IMR-90 (cell line): Measurements from ENCODE around the gene DGKH. TPM values are rescaled to one million over a fixed set of nuclear protein-coding genes. Genes with fewer than 3 reads are reported as not detected.

Experiments used
- ATAC-seq: fragments of 200-7000 bp; cut with Tn5 transposase; 2 replicates; pipeline ENCODE4 v1.9.1; 2020; ENCODE audit warnings: low read depth, mild to moderate bottlenecking, moderate library complexity
- BruUV-seq: library from RNA; stranded (reverse); fragments of 400-500 nt; replicated peaks from 2 replicates; lab custom pipeline; 2021; lab: Mats Ljungman, UMichigan
- CTCF ChIA-PET: fragments of 300-600 bp; formaldehyde crosslinking; extraction: SDS; loops from one replicate; lab custom pipeline; 2021; ENCODE audit warnings: antibody characterized with exemption; lab: Yijun Ruan, JAX
- POLR2A ChIA-PET: fragments of 300-600 bp; sonication (Branson Sonifier 250); formaldehyde crosslinking; loops from one replicate; lab custom pipeline; 2022; ENCODE audit warnings: antibody characterized with exemption; ENCODE audit not compliant: unreplicated experiment; lab: Charles Lee
- DNase-seq: peaks from one replicate; pipeline ENCODE4 v3.0.0; 2013
- H2AFZ ChIP-seq: replicated peaks from 2 replicates; pipeline ENCODE3; 2013; ENCODE audit warnings: low read length, mild to moderate bottlenecking; ENCODE audit not compliant: poor library complexity
- H2AK5ac ChIP-seq: 2 replicates; pipeline ENCODE4 v1.6.1; 2013; ENCODE audit warnings: low read depth, low read length, inconsistent platforms
- H2AK9ac ChIP-seq: replicated peaks from 2 replicates; pipeline ENCODE3; 2013; ENCODE audit warnings: mild to moderate bottlenecking, low read depth, low read length, moderate library complexity; ENCODE audit not compliant: poor library complexity
- H2BK120ac ChIP-seq: 2 replicates; pipeline ENCODE4 v1.6.1; 2013; ENCODE audit warnings: low read depth, low read length, inconsistent platforms
- H2BK15ac ChIP-seq: 3 replicates; pipeline ENCODE4 v1.6.1; 2013; ENCODE audit warnings: low read depth, low read length, inconsistent platforms
- H2BK20ac ChIP-seq: 2 replicates; pipeline ENCODE4 v1.6.1; 2013; ENCODE audit warnings: low read depth, mild to moderate bottlenecking, inconsistent platforms, low read length, moderate library complexity
- H2BK5ac ChIP-seq: 2 replicates; pipeline ENCODE4 v1.6.1; 2013; ENCODE audit warnings: mild to moderate bottlenecking, low read depth, low read length, inconsistent platforms; ENCODE audit not compliant: poor library complexity, severe bottlenecking
- H3K14ac ChIP-seq: replicated peaks from 2 replicates; pipeline ENCODE4 v1.6.1; 2013; ENCODE audit warnings: low read depth, low read length, inconsistent platforms
- H3K18ac ChIP-seq: 2 replicates; pipeline ENCODE4 v1.6.1; 2013; ENCODE audit warnings: low read depth, low read length, control low read depth
- H3K23ac ChIP-seq: 2 replicates; pipeline ENCODE4 v1.6.1; 2013; ENCODE audit warnings: low read depth, low read length, inconsistent platforms
- H3K27ac ChIP-seq: 2 replicates; pipeline ENCODE4 v1.5.1; 2013; ENCODE audit warnings: mild to moderate bottlenecking, control low read depth, low read length; ENCODE audit not compliant: insufficient read depth
- H3K27me3 ChIP-seq: 2 replicates; pipeline ENCODE4 v1.6.1; 2013; ENCODE audit warnings: low read length; ENCODE audit not compliant: control insufficient read depth, insufficient read depth
- H3K36me3 ChIP-seq: 2 replicates; pipeline ENCODE4 v1.6.1; 2013; ENCODE audit warnings: low read length, mixed read lengths; ENCODE audit not compliant: control insufficient read depth, insufficient read depth
- H3K4ac ChIP-seq: 2 replicates; pipeline ENCODE4 v1.6.1; 2013; ENCODE audit warnings: low read depth, low read length, inconsistent platforms
- H3K4me1 ChIP-seq: 2 replicates; pipeline ENCODE4 v1.6.1; 2013; ENCODE audit warnings: low read length, mixed read lengths; ENCODE audit not compliant: control insufficient read depth, insufficient read depth
- H3K4me2 ChIP-seq: 2 replicates; pipeline ENCODE4 v1.6.1; 2013; ENCODE audit warnings: low read depth, mild to moderate bottlenecking, control low read depth, low read length, moderate library complexity
- H3K4me3 ChIP-seq: 2 replicates; pipeline ENCODE4 v1.5.1; 2013; ENCODE audit warnings: low read depth, mild to moderate bottlenecking, control low read depth, low read length, moderate library complexity; ENCODE audit not compliant: insufficient read depth
- H3K56ac ChIP-seq: 2 replicates; pipeline ENCODE4 v1.6.1; 2013; ENCODE audit warnings: low read length, inconsistent platforms; ENCODE audit not compliant: insufficient read depth; ENCODE audit errors: extremely low read depth
- H3K79me1 ChIP-seq, 2 experiments: 2 replicates each; pipeline ENCODE4 v1.6.1; 2013; ENCODE audit warnings: low read length in 2 of 2, inconsistent platforms in 1 of 2, low read depth in 1 of 2
- H3K9ac ChIP-seq: 2 replicates; pipeline ENCODE4 v1.6.1; 2013; ENCODE audit warnings: low read depth, low read length, control low read depth
- H3K9me1 ChIP-seq: 2 replicates; pipeline ENCODE4 v1.6.1; 2013; ENCODE audit warnings: low read length, inconsistent platforms; ENCODE audit not compliant: insufficient read depth
- H3K9me3 ChIP-seq: 2 replicates; pipeline ENCODE4 v1.6.1; 2013; ENCODE audit warnings: low read length; ENCODE audit not compliant: control insufficient read depth, insufficient read depth
- H4K20me1 ChIP-seq: 2 replicates; pipeline ENCODE4 v1.6.1; 2013; ENCODE audit warnings: low read length, inconsistent platforms; ENCODE audit not compliant: insufficient read depth
- H4K5ac ChIP-seq: 2 replicates; pipeline ENCODE4 v1.6.1; 2013; ENCODE audit warnings: mild to moderate bottlenecking, low read depth, low read length, control low read depth
- H4K8ac ChIP-seq, 2 experiments: 2 replicates each; pipeline ENCODE4 v1.6.1; 2013; ENCODE audit warnings: low read depth in 2 of 2, low read length in 2 of 2, control low read depth in 1 of 2, inconsistent platforms in 1 of 2
- H4K91ac ChIP-seq: 2 replicates; pipeline ENCODE4 v1.6.1; 2013; ENCODE audit warnings: low read depth, low read length, inconsistent platforms; ENCODE audit not compliant: insufficient read depth
- CEBPB ChIP-seq: IDR thresholded peaks from 2 replicates; pipeline ENCODE4 v1.6.1; 2012; ENCODE audit warnings: low read depth, low read length, improper control_type of control experiment
- MAFK ChIP-seq: IDR thresholded peaks from 2 replicates; pipeline ENCODE4 v1.6.1; 2012; ENCODE audit warnings: low read depth, low read length, improper control_type of control experiment
- MAZ ChIP-seq: IDR thresholded peaks from 2 replicates; pipeline ENCODE4 v1.6.1; 2012; ENCODE audit warnings: low read depth, mild to moderate bottlenecking, low read length, improper control_type of control experiment, moderate library complexity, borderline replicate concordance
- MXI1 ChIP-seq: IDR thresholded peaks from 2 replicates; pipeline ENCODE4 v1.6.1; 2012; ENCODE audit warnings: low read depth, mild to moderate bottlenecking, low read length, moderate library complexity, borderline replicate concordance
- NFE2L2 ChIP-seq: fragments of 150-350 bp; IDR thresholded peaks from 2 replicates; pipeline ENCODE4 v1.6.1; 2016; ENCODE audit warnings: low read depth, mild to moderate bottlenecking, low read length
- POLR2A ChIP-seq: IDR thresholded peaks from 2 replicates; pipeline ENCODE4 v1.6.1; 2012; ENCODE audit warnings: mild to moderate bottlenecking, low read depth, low read length
- RAD21 ChIP-seq: IDR thresholded peaks from 2 replicates; pipeline ENCODE4 v1.6.1; 2012; ENCODE audit warnings: low read length, improper control_type of control experiment
- RCOR1 ChIP-seq: IDR thresholded peaks from 2 replicates; pipeline ENCODE4 v1.6.1; 2012; ENCODE audit warnings: mild to moderate bottlenecking, low read length, improper control_type of control experiment; ENCODE audit not compliant: insufficient replicate concordance
- RFX5 ChIP-seq: IDR thresholded peaks from 2 replicates; pipeline ENCODE4 v1.8.0; 2012; ENCODE audit warnings: low read depth, mild to moderate bottlenecking, low read length, moderate library complexity
- SMC3 ChIP-seq: fragments of 150-350 bp; IDR thresholded peaks from 2 replicates; pipeline ENCODE4 v1.6.1; 2016; ENCODE audit warnings: low read depth, mild to moderate bottlenecking, antibody characterized with exemption, low read length, moderate library complexity
- WGBS, 2 experiments: methylation state at CpG; one replicate each; pipeline versions ENCODE4 v1.1.5 to v1.1.7; 2013; ENCODE audit warnings: missing lambda C conversion rate in 2 of 2; ENCODE audit not compliant: insufficient read length in 1 of 2; ENCODE audit errors: extremely low coverage in 2 of 2; 5-methylcytosine and 5-hydroxymethylcytosine counted together
- dilution Hi-C: fragments of 300-500 bp; cut with HindIII; formaldehyde crosslinking; loops from one replicate; pipeline ENCODE4 v1.14.3; 2018; ENCODE audit warnings: low sequenced_read_pairs; ENCODE audit not compliant: unreplicated experiment
- in situ Hi-C: fragments of 300-500 bp; cut with MboI; formaldehyde crosslinking; loops from 3 replicates; pipeline ENCODE4 v1.14.3; 2019; ENCODE audit warnings: low sequenced_read_pairs, inconsistent platforms, mixed read lengths
- intact Hi-C: fragments of 100-400 bp; cut with micrococcal nuclease; formaldehyde crosslinking; loops from 2 replicates; pipeline ENCODE4 v1.10.0; 2022
- polyA plus RNA-seq, 3 experiments: library from polyadenylated mRNA; depleted of rRNA; stranded (reverse); fragments of >200 nt; gene quantifications; 2 replicates each; pipeline ENCODE4 v1.2.3, GENCODE V29; 2012; ENCODE audit warnings: low replicate concordance in 1 of 3
- total RNA-seq: library from RNA; depleted of rRNA; stranded (reverse); fragments of >200 nt; gene quantifications from 2 replicates; pipeline ENCODE4 v1.2.3, GENCODE V29; 2012
- TF ChIP-seq, protein P1 (sequence below): fragments of 150-350 bp; IDR thresholded peaks from 2 replicates; pipeline ENCODE4 v1.6.1; 2017; ENCODE audit warnings: mild to moderate bottlenecking, antibody characterized with exemption, low read length, low read depth
- TF ChIP-seq, protein P2 (sequence below): conservative IDR thresholded peaks from 2 replicates; pipeline ENCODE4 v1.5.1; 2012; ENCODE audit warnings: mild to moderate bottlenecking, low read depth, low read length, improper control_type of control experiment
- TF ChIP-seq, protein P3 (sequence below): fragments of 150-350 bp; IDR thresholded peaks from 2 replicates; pipeline ENCODE4 v1.6.1; 2016; ENCODE audit warnings: low read depth, mild to moderate bottlenecking, low read length, moderate library complexity, borderline replicate concordance

DGKH gene
- total and polyA plus RNA-seq, 2 of the 4 experiments (the other 2 are of a cell fraction) = 2.0 to 13.4 TPM

DNA sequence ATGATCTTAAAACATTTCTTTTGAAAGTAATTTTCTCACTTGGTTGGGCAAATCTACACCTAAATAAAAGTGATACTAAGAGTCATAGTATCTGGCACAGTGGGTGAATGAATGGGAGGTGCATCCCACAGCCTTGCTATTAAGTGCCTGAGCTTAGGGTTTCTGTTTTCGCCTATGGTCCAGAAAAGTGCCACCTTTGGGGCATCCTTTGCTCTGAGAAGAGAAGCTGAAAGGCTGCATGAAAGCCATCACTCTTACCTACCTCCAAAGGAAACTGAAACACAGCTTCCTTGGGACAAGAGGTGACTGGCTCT is 167.9 kb downstream of the DGKH start:
- no peak overlapping the region for H3K4me2 ChIP-seq
- no peak overlapping the region for H2BK5ac ChIP-seq
- no peak overlapping the region for H3K23ac ChIP-seq
- H3K14ac ChIP-seq = no peak overlapping the region
- H3K18ac ChIP-seq = no peak overlapping the region
- no peak overlapping the region for H3K4me3 ChIP-seq
- no peak overlapping the region for H2BK15ac ChIP-seq
- H3K9ac ChIP-seq = no peak overlapping the region
- H3K36me3 ChIP-seq = peaks cover 9% of the 10 kb centered on the region
- no peak overlapping the region for H2BK120ac ChIP-seq
- H3K9me1 ChIP-seq = no peaks in the 10 kb centered on the region
- no peak overlapping the region for H2AK9ac ChIP-seq
- no peak overlapping the region for H2AK5ac ChIP-seq
- dilution Hi-C loops = no loop called here
- WGBS, 2 experiments = no CpG with 5 or more reads among the region's 1 CpG
- no peak overlapping the region for H4K5ac ChIP-seq
- H4K91ac ChIP-seq = no peak overlapping the region
- ChIA-PET CTCF (interaction anchor here (0.6 to 1.5 kb wide), 3 partner anchors 9 to 22 kb away, joined by 3 to 11 read pairs (median 3); no protein-coding TSS in a partner anchor), POLR2A (no interaction called here)
- DNase-seq (no peak), ATAC-seq (no peak)
- no TSS peak for BruUV-seq
- no peaks in the 10 kb centered on the region for H3K79me1 ChIP-seq
- no peaks in the 10 kb centered on the region for H3K9me3 ChIP-seq
- H3K27me3 ChIP-seq = no peaks in the 10 kb centered on the region
- no peaks in the 10 kb centered on the region for H4K20me1 ChIP-seq
- in situ Hi-C loops = no loop called here
- intact Hi-C loops = loop anchor here (5.0 to 10.0 kb wide), 2 partner anchors 172 to 549 kb away; partner anchors contain the start of gene DGKH
- no peaks in the 10 kb centered on the region; the same call in 1 of the 2 replicates for H3K4me1 ChIP-seq
- no peak overlapping the region for H2AFZ ChIP-seq
- no peak for TF ChIP-seq MXI1
- TF ChIP-seq SMC3 = no peak
- TF ChIP-seq MAZ = no peak
- TF ChIP-seq RCOR1 = no peak
- TF ChIP-seq NFE2L2 = no peak
- TF ChIP-seq, protein P1, sequence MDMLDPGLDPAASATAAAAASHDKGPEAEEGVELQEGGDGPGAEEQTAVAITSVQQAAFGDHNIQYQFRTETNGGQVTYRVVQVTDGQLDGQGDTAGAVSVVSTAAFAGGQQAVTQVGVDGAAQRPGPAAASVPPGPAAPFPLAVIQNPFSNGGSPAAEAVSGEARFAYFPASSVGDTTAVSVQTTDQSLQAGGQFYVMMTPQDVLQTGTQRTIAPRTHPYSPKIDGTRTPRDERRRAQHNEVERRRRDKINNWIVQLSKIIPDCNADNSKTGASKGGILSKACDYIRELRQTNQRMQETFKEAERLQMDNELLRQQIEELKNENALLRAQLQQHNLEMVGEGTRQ = no peak
- TF ChIP-seq, protein P2, sequence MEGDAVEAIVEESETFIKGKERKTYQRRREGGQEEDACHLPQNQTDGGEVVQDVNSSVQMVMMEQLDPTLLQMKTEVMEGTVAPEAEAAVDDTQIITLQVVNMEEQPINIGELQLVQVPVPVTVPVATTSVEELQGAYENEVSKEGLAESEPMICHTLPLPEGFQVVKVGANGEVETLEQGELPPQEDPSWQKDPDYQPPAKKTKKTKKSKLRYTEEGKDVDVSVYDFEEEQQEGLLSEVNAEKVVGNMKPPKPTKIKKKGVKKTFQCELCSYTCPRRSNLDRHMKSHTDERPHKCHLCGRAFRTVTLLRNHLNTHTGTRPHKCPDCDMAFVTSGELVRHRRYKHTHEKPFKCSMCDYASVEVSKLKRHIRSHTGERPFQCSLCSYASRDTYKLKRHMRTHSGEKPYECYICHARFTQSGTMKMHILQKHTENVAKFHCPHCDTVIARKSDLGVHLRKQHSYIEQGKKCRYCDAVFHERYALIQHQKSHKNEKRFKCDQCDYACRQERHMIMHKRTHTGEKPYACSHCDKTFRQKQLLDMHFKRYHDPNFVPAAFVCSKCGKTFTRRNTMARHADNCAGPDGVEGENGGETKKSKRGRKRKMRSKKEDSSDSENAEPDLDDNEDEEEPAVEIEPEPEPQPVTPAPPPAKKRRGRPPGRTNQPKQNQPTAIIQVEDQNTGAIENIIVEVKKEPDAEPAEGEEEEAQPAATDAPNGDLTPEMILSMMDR = no peak
- TF ChIP-seq, protein P3, sequence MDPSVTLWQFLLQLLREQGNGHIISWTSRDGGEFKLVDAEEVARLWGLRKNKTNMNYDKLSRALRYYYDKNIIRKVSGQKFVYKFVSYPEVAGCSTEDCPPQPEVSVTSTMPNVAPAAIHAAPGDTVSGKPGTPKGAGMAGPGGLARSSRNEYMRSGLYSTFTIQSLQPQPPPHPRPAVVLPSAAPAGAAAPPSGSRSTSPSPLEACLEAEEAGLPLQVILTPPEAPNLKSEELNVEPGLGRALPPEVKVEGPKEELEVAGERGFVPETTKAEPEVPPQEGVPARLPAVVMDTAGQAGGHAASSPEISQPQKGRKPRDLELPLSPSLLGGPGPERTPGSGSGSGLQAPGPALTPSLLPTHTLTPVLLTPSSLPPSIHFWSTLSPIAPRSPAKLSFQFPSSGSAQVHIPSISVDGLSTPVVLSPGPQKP = no peak
- TF ChIP-seq RFX5 = no peak
- no peak for TF ChIP-seq CEBPB
- TF ChIP-seq POLR2A = no peak
- TF ChIP-seq RAD21 = no peak
- no peak for TF ChIP-seq MAFK
- no peak overlapping the region for H3K4ac ChIP-seq
- no peak overlapping the region for H3K27ac ChIP-seq
- H3K56ac ChIP-seq = no peak overlapping the region
- no peak overlapping the region for H4K8ac ChIP-seq
- no peak overlapping the region for H2BK20ac ChIP-seq
